CD4-positive, alpha-beta memory T cell (primary cell): ENCODE results near the gene ASIC2. TPM values are rescaled to one million over a fixed set of nuclear protein-coding genes. Genes with fewer than 3 reads are reported as not detected.

Source experiments
- CTCF ChIA-PET: fragments of 350-600 bp; sonication (Branson Sonifier 250); formaldehyde crosslinking; loops from one replicate; lab custom pipeline; 2021; ENCODE audit warnings: inconsistent platforms; ENCODE audit not compliant: partially characterized antibody; lab: Charles Lee
- POLR2A ChIA-PET: fragments of 350-600 bp; sonication (Branson Sonifier 250); formaldehyde crosslinking; loops from one replicate; lab custom pipeline; 2021; ENCODE audit not compliant: partially characterized antibody; lab: Charles Lee
- DNase-seq, 5 donors: peaks; one replicate each; pipeline versions ENCODE4 v3.0.0 to v3.0.0-alpha.2; 2020 to 2022; ENCODE audit warnings: mixed read lengths in 1 of 5
- H3K27ac ChIP-seq: one replicate; pipeline ENCODE4 v1.7.0; 2013; ENCODE audit warnings: low read depth, low read length
- H3K27me3 ChIP-seq: 2 replicates; pipeline ENCODE4 v1.7.0; 2013; ENCODE audit warnings: mild to moderate bottlenecking, low read length, moderate library complexity; ENCODE audit not compliant: insufficient read depth
- H3K36me3 ChIP-seq: 2 replicates; pipeline ENCODE4 v1.7.0; 2013; ENCODE audit warnings: mild to moderate bottlenecking, low read length, moderate library complexity; ENCODE audit not compliant: insufficient read depth
- H3K4me1 ChIP-seq: 2 replicates; pipeline ENCODE4 v1.7.0; 2013; ENCODE audit warnings: mild to moderate bottlenecking, low read length, moderate library complexity; ENCODE audit not compliant: insufficient read depth
- H3K4me3 ChIP-seq, 2 donors: one replicate each; pipeline ENCODE4 v1.7.0; 2013; ENCODE audit warnings: low read length in 2 of 2, mild to moderate bottlenecking in 1 of 2
- H3K9me3 ChIP-seq, 2 donors: one replicate each; pipeline ENCODE4 v1.7.0; 2013; ENCODE audit warnings: low read length in 2 of 2, control low read depth in 1 of 2; ENCODE audit not compliant: control insufficient read depth in 1 of 2
- H3K27ac Mint-ChIP-seq, 7 donors: one replicate each; pipeline ENCODE4 v1.8.0; 2020 to 2021; ENCODE audit warnings: mixed read lengths in 7 of 7, mild to moderate bottlenecking in 6 of 7, inconsistent platforms in 3 of 7, moderate library complexity in 3 of 7
- H3K27me3 Mint-ChIP-seq, 2 donors: one replicate each; pipeline ENCODE4 v1.8.0; 2020 to 2021; ENCODE audit warnings: mixed read lengths in 2 of 2
- H3K36me3 Mint-ChIP-seq, 2 donors: one replicate each; pipeline ENCODE4 v1.8.0; 2020 to 2021; ENCODE audit warnings: mixed read lengths in 2 of 2, inconsistent platforms in 1 of 2, mild to moderate bottlenecking in 1 of 2
- H3K4me1 Mint-ChIP-seq, 4 donors: one replicate each; pipeline ENCODE4 v1.8.0; 2020 to 2021; ENCODE audit warnings: mixed read lengths in 4 of 4, mild to moderate bottlenecking in 1 of 4
- H3K4me3 Mint-ChIP-seq, 8 donors: one replicate each; pipeline ENCODE4 v1.8.0; 2020 to 2021; ENCODE audit warnings: mixed read lengths in 8 of 8, mild to moderate bottlenecking in 7 of 8, moderate library complexity in 6 of 8, inconsistent platforms in 3 of 8
- H3K9me3 Mint-ChIP-seq, 8 donors: one replicate each; pipeline ENCODE4 v1.8.0; 2020 to 2021; ENCODE audit warnings: mixed read lengths in 8 of 8, mild to moderate bottlenecking in 5 of 8, inconsistent platforms in 3 of 8, moderate library complexity in 1 of 8
- intact Hi-C: fragments of 100-400 bp; cut with micrococcal nuclease; formaldehyde crosslinking; loops from one replicate; pipeline ENCODE4 v1.15.1; 2023
- polyA plus RNA-seq, 2 donors: library from polyadenylated mRNA; unstranded; fragments of 300-500 nt; fragmentation: Illumina TruSeq; gene quantifications; one replicate each; pipeline ENCODE4 v1.2.3, GENCODE V29; 2021
- total RNA-seq, 2 experiments: library from RNA; stranded (reverse); gene quantifications; one replicate each; pipeline ENCODE4 v1.2.3, GENCODE V29; 2021

ASIC2 gene
- total and polyA plus RNA-seq, 4 experiments from 2014 or later: not detected

DNA sequence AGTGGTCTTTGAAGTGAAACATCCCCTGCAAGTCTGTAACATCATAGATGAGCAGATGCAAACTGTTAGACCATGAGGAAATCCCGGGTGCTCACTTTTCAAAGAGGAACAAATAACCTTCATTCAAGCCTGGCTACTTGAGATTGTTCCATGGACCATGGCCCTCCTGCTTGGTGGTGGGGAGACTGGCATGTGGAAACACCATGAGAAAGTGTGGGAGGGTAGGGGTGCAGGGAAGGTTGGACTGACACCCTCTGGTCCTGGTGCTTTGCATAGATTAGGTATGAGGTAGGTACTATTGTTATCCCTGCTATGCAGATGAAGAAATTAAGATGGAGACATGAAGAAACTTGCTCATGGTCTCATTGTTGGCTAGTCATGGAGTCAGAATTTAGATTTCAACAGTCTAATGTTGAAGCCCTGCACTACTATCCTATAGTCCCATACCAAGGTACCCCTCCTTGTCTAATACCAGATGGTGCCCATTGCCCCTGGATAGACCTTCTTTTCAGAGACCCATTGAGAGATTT, 242.4 kb downstream of the ASIC2 start:
- no peaks in the 10 kb centered on the region for H3K36me3 Mint-ChIP-seq
- no peak overlapping the region for H3K4me3 Mint-ChIP-seq
- H3K9me3 Mint-ChIP-seq: no peaks in the 10 kb centered on the region
- H3K4me1 Mint-ChIP-seq: no peaks in the 10 kb centered on the region
- no peak overlapping the region for H3K27ac Mint-ChIP-seq
- Histone ChIP-seq H3K36me3 (no peaks in the 10 kb centered on the region), H3K4me3 (no peak overlapping the region), H3K4me1 (no peaks in the 10 kb centered on the region), H3K27me3 (no peaks in the 10 kb centered on the region), H3K9me3 (no peaks in the 10 kb centered on the region), H3K27ac (no peak overlapping the region)
- ChIA-PET CTCF (no interaction called here), POLR2A (no interaction called here)
- intact Hi-C loops: no loop called here
- peaks cover 6 to 15% of the 10 kb centered on the region in 2 donors for H3K27me3 Mint-ChIP-seq
- no peak for DNase-seq

DNA sequence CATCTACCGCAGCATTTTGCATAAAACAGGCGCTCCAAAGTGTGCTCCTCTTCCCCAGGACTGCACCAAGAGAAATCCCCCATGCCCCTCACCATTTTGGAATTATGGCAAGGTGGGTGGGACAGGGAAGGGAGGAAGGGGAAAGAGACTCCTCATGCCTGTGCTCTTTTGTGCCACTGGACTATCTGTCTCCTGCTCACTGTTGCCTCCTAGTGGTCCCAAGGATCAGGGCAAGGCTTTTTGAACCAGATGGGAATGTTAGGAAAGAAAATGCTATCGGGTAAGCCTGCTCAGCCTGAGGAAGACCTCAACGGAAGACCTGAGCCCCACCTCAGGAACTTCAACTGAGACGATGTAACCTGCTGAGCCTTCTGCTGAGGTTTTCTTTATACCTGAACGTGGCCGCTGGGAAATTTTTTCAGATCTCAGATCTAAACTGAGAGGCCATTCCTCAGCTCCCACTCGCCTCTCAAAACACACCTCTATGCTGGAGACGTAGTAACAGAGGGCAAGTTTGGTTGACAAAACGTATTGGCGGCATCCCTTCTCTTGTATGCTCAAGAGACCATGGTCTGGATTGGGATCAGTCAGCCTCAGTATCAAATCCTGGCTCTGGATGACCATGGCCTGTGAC, 243.2 kb downstream of the ASIC2 start:
- ChIA-PET CTCF (interaction anchor here (0.6 to 1.9 kb wide), 3 partner anchors 8 to 48 kb away, joined by 3 to 13 read pairs (median 4); no protein-coding TSS in a partner anchor), POLR2A (no interaction called here)
- Mint-ChIP-seq H3K9me3 (no peaks in the 10 kb centered on the region), H3K4me1 (no peaks in the 10 kb centered on the region), H3K27ac (no peak overlapping the region), H3K27me3 (peaks cover 8 to 14% of the 10 kb centered on the region in 2 donors), H3K4me3 (no peak overlapping the region), H3K36me3 (no peaks in the 10 kb centered on the region)
- Histone ChIP-seq H3K27ac (no peak overlapping the region), H3K36me3 (no peaks in the 10 kb centered on the region), H3K27me3 (no peaks in the 10 kb centered on the region), H3K4me1 (no peaks in the 10 kb centered on the region), H3K9me3 (no peaks in the 10 kb centered on the region), H3K4me3 (no peak overlapping the region)
- intact Hi-C loops: no loop called here
- peak in 3 of 5 donors; percentile 0 to 15 (median 9) for DNase-seq

DNA sequence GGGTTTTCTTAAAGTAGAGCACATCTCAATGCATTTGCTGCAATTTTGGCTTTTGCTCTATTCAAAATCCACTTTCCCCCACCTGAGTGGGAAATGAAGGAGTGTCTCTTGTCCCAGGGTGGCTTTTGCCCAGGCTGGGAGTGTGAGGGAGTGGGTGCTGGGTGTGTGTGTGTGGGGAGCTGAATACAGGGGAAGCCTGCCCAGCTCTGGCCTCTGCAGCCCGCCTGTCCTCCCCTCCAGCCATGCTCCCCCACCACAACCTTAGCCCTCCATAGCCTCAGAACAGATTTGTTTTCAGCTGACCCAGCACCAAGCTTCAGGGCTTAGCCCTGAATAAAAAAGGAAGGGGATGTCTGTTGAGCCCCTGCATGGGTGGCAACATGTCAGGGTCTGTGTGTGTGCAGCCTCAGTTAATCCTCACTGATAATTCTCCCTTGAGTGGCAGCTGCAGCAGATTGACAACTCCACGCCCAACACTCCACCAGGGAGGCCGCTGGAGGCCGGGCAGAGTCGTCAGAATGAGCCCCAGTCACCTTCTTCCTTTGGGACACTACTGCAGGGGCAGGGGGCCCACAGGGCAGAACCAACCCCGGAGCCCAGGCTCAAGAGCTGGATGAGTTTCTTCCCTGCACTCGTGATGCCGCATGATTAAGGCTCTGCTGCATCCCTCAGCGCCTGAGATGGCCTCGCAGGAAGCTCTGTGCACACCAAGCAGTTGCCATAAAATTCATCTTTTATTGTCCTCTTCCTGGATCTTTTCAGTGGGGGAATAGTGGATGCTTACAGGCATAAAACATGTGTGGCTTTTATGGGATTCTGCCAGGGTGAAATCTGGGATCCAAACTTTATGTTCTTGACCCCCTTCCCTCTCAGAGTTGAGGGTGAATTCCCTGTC, 246.5 kb downstream of the ASIC2 start:
- no peaks in the 10 kb centered on the region for H3K9me3 Mint-ChIP-seq
- intact Hi-C loops: no loop called here
- Histone ChIP-seq H3K9me3 (no peaks in the 10 kb centered on the region), H3K27me3 (no peaks in the 10 kb centered on the region), H3K4me1 (no peaks in the 10 kb centered on the region), H3K27ac (no peak overlapping the region), H3K36me3 (no peaks in the 10 kb centered on the region), H3K4me3 (no peak overlapping the region)
- no peaks in the 10 kb centered on the region for H3K36me3 Mint-ChIP-seq
- no peak overlapping the region for H3K4me3 Mint-ChIP-seq
- CTCF ChIA-PET: interaction anchor here (1.0 kb wide), 1 partner anchor 7 kb away, joined by 3 read pairs; no protein-coding TSS in a partner anchor
- H3K27ac Mint-ChIP-seq: no peak overlapping the region
- H3K4me1 Mint-ChIP-seq: no peaks in the 10 kb centered on the region
- POLR2A ChIA-PET: no interaction called here
- peaks cover 5 to 19% of the 10 kb centered on the region in 2 donors for H3K27me3 Mint-ChIP-seq
- no peak for DNase-seq

DNA sequence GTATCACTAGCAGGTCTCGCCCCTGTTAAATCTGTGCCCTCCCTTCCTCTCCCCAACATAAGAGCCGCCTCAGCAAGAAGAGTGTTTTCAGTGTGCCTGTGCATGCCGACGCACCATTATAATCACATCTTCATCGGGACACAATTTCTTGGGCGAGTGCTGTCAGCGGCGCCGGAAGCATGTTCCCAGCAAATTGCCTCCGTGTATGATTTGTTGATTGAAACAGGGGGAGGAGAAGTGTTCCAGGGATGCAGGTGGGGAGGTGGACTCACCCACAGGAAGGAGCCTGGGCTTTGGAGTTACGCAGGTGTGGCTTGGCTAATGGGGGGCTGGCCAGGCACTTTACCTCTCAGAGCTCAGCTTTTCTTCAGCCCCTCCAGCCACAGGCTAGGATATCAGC, 247.9 kb downstream of the ASIC2 start:
- intact Hi-C loops: no loop called here
- H3K4me3 ChIP-seq: no peak overlapping the region
- Mint-ChIP-seq H3K4me1 (no peaks in the 10 kb centered on the region), H3K4me3 (no peak overlapping the region), H3K27me3 (peaks cover 8 to 17% of the 10 kb centered on the region in 2 donors), H3K9me3 (no peaks in the 10 kb centered on the region), H3K36me3 (no peaks in the 10 kb centered on the region), H3K27ac (no peak overlapping the region)
- H3K9me3 ChIP-seq: no peaks in the 10 kb centered on the region
- CTCF ChIA-PET: no interaction called here
- H3K27me3 ChIP-seq: no peaks in the 10 kb centered on the region
- DNase-seq: no peak
- H3K4me1 ChIP-seq: no peaks in the 10 kb centered on the region
- H3K27ac ChIP-seq: no peak overlapping the region
- no peaks in the 10 kb centered on the region for H3K36me3 ChIP-seq
- POLR2A ChIA-PET: no interaction called here

DNA sequence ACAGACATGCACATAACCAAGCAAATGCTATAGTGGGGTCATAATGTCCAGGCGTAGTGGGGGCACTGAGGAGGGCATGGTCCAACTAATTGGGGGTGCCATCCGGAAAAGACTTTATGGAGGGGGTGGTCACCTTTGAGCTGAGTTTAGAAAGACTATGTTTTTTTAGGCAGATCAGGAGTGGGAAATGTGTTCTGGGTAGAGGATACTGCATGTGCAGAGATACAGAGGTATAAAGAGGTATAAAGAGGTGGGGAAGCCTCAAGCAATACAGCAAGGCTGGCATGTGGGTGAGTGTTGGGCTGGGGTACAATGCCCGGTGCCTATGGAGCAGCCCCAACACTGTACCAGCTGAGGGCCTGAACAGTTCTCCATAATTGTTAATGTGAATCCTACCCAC, 248.3 kb downstream of the ASIC2 start:
- Histone ChIP-seq H3K4me1 (no peaks in the 10 kb centered on the region), H3K4me3 (no peak overlapping the region), H3K27me3 (no peaks in the 10 kb centered on the region), H3K27ac (no peak overlapping the region), H3K9me3 (no peaks in the 10 kb centered on the region), H3K36me3 (no peaks in the 10 kb centered on the region)
- intact Hi-C loops: no loop called here
- H3K9me3 Mint-ChIP-seq: no peaks in the 10 kb centered on the region
- H3K4me1 Mint-ChIP-seq: no peaks in the 10 kb centered on the region
- H3K4me3 Mint-ChIP-seq: no peak overlapping the region
- no peaks in the 10 kb centered on the region for H3K36me3 Mint-ChIP-seq
- ChIA-PET POLR2A (no interaction called here), CTCF (no interaction called here)
- H3K27me3 Mint-ChIP-seq: peaks cover 8 to 21% of the 10 kb centered on the region in 2 donors
- no peak for DNase-seq
- no peak overlapping the region for H3K27ac Mint-ChIP-seq

DNA sequence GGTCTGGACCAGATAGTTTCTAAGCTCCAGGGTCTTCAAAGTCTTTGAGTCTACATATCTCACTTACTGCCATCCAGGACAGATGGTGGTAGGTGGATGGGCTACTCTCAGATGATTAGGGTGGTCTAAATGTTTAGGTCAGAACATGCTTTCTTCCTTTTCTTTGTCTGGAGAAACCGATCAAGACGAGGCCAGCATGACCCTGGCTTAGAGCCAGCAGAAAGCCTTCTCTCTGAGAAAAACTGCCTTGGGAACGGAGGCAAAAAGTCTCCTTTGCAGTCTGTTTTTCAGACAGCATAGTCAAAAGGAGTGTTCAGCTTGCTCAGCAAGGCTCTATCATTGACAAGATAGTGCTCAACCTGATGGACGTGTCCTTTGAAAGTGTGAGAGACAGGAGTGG, 252.6 kb downstream of the ASIC2 start:
- no peak overlapping the region for H3K27ac Mint-ChIP-seq
- no peaks in the 10 kb centered on the region for H3K4me1 ChIP-seq
- H3K4me1 Mint-ChIP-seq: no peaks in the 10 kb centered on the region
- peaks cover 0 to 2% (median 0%) of the 10 kb centered on the region in 8 donors for H3K9me3 Mint-ChIP-seq
- H3K27me3 ChIP-seq: no peaks in the 10 kb centered on the region
- no peak overlapping the region for H3K4me3 ChIP-seq
- no peak for DNase-seq
- intact Hi-C loops: no loop called here
- CTCF ChIA-PET: interaction anchor here (1.0 kb wide), 1 partner anchor 8 kb away, joined by 3 read pairs; no protein-coding TSS in a partner anchor
- no peak overlapping the region for H3K4me3 Mint-ChIP-seq
- POLR2A ChIA-PET: no interaction called here
- H3K36me3 Mint-ChIP-seq: no peaks in the 10 kb centered on the region
- H3K27ac ChIP-seq: no peak overlapping the region
- no peaks in the 10 kb centered on the region for H3K36me3 ChIP-seq
- H3K27me3 Mint-ChIP-seq: peaks cover 28 to 41% of the 10 kb centered on the region in 2 donors
- no peaks in the 10 kb centered on the region for H3K9me3 ChIP-seq

DNA sequence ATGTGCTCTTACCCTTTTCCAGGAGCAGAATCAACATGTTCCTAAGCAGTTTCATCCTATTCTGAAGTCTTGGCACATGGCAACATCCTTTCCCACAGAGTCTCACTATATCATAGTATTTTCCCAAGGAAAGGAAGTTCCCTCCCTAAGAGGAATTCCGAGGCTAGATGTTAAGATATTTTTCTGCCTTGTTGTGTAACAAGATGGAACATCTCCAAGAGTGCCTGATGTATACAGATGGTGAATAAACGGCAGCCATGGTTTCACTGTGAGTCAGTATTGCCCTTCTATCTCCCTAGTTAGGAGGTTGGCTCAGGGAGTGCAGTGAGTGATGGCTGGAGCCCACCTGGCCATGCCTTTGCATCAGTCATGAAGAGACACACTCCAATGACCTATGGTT, 253.2 kb downstream of the ASIC2 start:
- no peaks in the 10 kb centered on the region for H3K4me1 Mint-ChIP-seq
- CTCF ChIA-PET: interaction anchor here (1.0 kb wide), 1 partner anchor 9 kb away, joined by 3 read pairs; no protein-coding TSS in a partner anchor
- peaks cover 0 to 5% (median under 1%) of the 10 kb centered on the region in 8 donors for H3K9me3 Mint-ChIP-seq
- POLR2A ChIA-PET: no interaction called here
- no peak for DNase-seq
- no peaks in the 10 kb centered on the region for H3K36me3 ChIP-seq
- no peaks in the 10 kb centered on the region for H3K4me1 ChIP-seq
- intact Hi-C loops: no loop called here
- H3K36me3 Mint-ChIP-seq: no peaks in the 10 kb centered on the region
- H3K27me3 Mint-ChIP-seq: peaks cover 26 to 46% of the 10 kb centered on the region in 2 donors
- no peak overlapping the region for H3K27ac ChIP-seq
- no peak overlapping the region for H3K4me3 ChIP-seq
- H3K27me3 ChIP-seq: no peaks in the 10 kb centered on the region
- no peak overlapping the region for H3K4me3 Mint-ChIP-seq
- H3K9me3 ChIP-seq: no peaks in the 10 kb centered on the region
- H3K27ac Mint-ChIP-seq: no peak overlapping the region
